ENCODE measurements around the gene CRIP2. TPM values are rescaled to one million over a fixed set of nuclear protein-coding genes. Genes with fewer than 3 reads are reported as not detected.

CRIP2 gene
- total and polyA plus RNA-seq, 2 of the 8 experiments (the other 6 are each of a cell fraction or from before 2014, with no cell fraction given) = 4.2 to 13.5 TPM

GRCh38 chr14:105505101-105505500, 30.5 kb downstream of the CRIP2 start:
- no peaks in the 10 kb centered on the region; a peak in 1 of 7 replicates for H3K4me1 ChIP-seq (replicated peaks in 1 of 4; ENCODE audit: control insufficient read depth in 3 of 4, insufficient read depth in 4 of 4, low read length in 3 of 4)
- H3K56ac ChIP-seq (replicated peaks; ENCODE audit: insufficient read length, low read depth, low read length) = no peak overlapping the region
- no peaks in the 10 kb centered on the region; a peak in 1 of 4 replicates for H3K9me3 ChIP-seq (ENCODE audit: insufficient read depth in 2 of 2, low read depth in 1 of 2, low read length in 1 of 2)
- H2BK12ac ChIP-seq (ENCODE audit: low read depth, low read length) = no peak overlapping the region
- H3K4me3 ChIP-seq (ENCODE audit: extremely low read depth in 1 of 4, insufficient read depth in 2 of 4, low read depth in 3 of 4, low read length in 4 of 4) = no peak overlapping the region
- POLR2A ChIA-PET (ENCODE audit: partially characterized antibody) = no interaction called here
- CTCF ChIA-PET (ENCODE audit: partially characterized antibody) = interaction anchor here (0.7 to 1.8 kb wide), 2 partner anchors 32 to 87 kb away, joined by 3 read pairs; no protein-coding TSS in a partner anchor
- H3K36me3 ChIP-seq (ENCODE audit: control insufficient read depth in 2 of 4, insufficient read depth in 4 of 4, low read length in 3 of 4) = no peaks in the 10 kb centered on the region
- no peak overlapping the region for H2BK5ac ChIP-seq (ENCODE audit: low read depth, low read length)
- no peak overlapping the region for H3K18ac ChIP-seq (ENCODE audit: extremely low read depth, low read length)
- H3K14ac ChIP-seq (ENCODE audit: insufficient read length) = no peak overlapping the region
- H3K27ac ChIP-seq (ENCODE audit: low read depth, low read length) = no peak overlapping the region
- WGBS, 2 experiments (ENCODE audit: extremely low coverage in 1 of 2, insufficient coverage in 1 of 2, insufficient read length in 1 of 2, insufficient replicate concordance in 2 of 2, low coverage in 1 of 2, low lambda C conversion rate in 2 of 2, missing lambda C conversion rate in 1 of 2) = 90% methylated on average over 16 of the region's 16 CpGs; no CpG with 5 or more reads in 1 of the 2 experiments
- H2BK15ac ChIP-seq (ENCODE audit: low read length) = no peak overlapping the region
- no peaks in the 10 kb centered on the region for H3K79me1 ChIP-seq (ENCODE audit: low read depth, low read length)
- H4K91ac ChIP-seq (replicated peaks; ENCODE audit: insufficient read length, low read length) = no peak overlapping the region
- H3K9ac ChIP-seq (replicated peaks in 1 of 4; ENCODE audit: extremely low read depth in 1 of 4, low read depth in 3 of 4, low read length in 3 of 4) = no peak overlapping the region
- H2AFZ ChIP-seq (ENCODE audit: low read length) = no peak overlapping the region
- H2BK20ac ChIP-seq (ENCODE audit: low read length) = no peak overlapping the region
- H3K27me3 ChIP-seq (replicated peaks in 1 of 4; ENCODE audit: control insufficient read depth in 3 of 4, extremely low read depth in 1 of 4, insufficient read depth in 3 of 4, low read length in 3 of 4) = no peaks in the 10 kb centered on the region; a peak in 1 of 7 replicates
- no peaks in the 10 kb centered on the region for H3K23me2 ChIP-seq (ENCODE audit: low read depth, low read length)
- H2BK120ac ChIP-seq (replicated peaks; ENCODE audit: low read depth, low read length) = no peak overlapping the region
- no peak overlapping the region for H3K4ac ChIP-seq (replicated peaks; ENCODE audit: insufficient read length, low read depth, low read length)
- H4K8ac ChIP-seq (ENCODE audit: extremely low read depth, insufficient read depth, low read length) = no peak overlapping the region
- H3K23ac ChIP-seq (ENCODE audit: insufficient read length) = no peak overlapping the region
- no peaks in the 10 kb centered on the region for H4K20me1 ChIP-seq (replicated peaks in 1 of 2; ENCODE audit: control insufficient read depth in 1 of 2, insufficient read depth in 2 of 2, low read length in 2 of 2)
- no peak for TF ChIP-seq SIX5 (IDR thresholded peaks at IDR 0.05; ENCODE audit: low read depth, low read length)
- no peak for DNase-seq (ENCODE audit: low read depth in 1 of 2, low spot score in 2 of 2)
- no peak overlapping the region for H2AK5ac ChIP-seq (ENCODE audit: low read depth, low read length)
- no peak for FAIRE-seq
- no peak overlapping the region for H4K5ac ChIP-seq (ENCODE audit: insufficient read length, low read depth, low read length)
- no peak overlapping the region for H3K4me2 ChIP-seq (ENCODE audit: insufficient read depth in 1 of 2, low read depth in 2 of 2, low read length in 2 of 2)
- H3K79me2 ChIP-seq (ENCODE audit: control insufficient read depth in 1 of 2, insufficient read depth in 2 of 2, low read length in 2 of 2) = no peaks in the 10 kb centered on the region
